Activated T-cell treated with anti-CD3 and anti-CD28 coated beads for 24 hours (primary cell): Measurements from ENCODE around the gene SMIM29.

Experiments
- DNase-seq: peaks from one replicate; pipeline ENCODE4 v3.0.0-alpha.2; 2020; ENCODE audit warnings: low read depth

Gene SMIM29

GRCh38 chr6:34240329-34241248 lies 8.2 kb downstream of the SMIM29 start:
- DNase-seq, result no peak

GRCh38 chr6:34239893-34240292 lies 8.9 kb downstream of the SMIM29 start:
- no peak for DNase-seq

DNA sequence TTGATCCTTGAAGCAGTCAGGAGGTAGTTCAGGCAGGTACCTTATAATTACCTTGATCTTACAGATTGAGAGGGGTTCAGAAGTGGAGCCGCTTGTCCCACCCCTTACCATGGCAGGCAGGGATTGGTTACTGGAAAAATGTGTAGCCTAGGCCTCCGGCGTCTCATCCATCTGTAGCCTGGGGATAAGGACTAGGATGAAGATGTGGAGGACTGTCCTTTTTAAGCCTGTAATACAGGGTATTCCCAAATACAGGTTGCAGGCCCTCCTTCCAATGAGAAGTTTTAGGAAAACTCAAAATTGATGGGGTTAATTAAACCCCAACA lies 9.3 kb downstream of the SMIM29 start:
- DNase-seq, result no peak

- DNase-seq, result no peak
Observed at GRCh38 chr6:34238585-34239499, 10.0 kb downstream of the SMIM29 start.

DNA sequence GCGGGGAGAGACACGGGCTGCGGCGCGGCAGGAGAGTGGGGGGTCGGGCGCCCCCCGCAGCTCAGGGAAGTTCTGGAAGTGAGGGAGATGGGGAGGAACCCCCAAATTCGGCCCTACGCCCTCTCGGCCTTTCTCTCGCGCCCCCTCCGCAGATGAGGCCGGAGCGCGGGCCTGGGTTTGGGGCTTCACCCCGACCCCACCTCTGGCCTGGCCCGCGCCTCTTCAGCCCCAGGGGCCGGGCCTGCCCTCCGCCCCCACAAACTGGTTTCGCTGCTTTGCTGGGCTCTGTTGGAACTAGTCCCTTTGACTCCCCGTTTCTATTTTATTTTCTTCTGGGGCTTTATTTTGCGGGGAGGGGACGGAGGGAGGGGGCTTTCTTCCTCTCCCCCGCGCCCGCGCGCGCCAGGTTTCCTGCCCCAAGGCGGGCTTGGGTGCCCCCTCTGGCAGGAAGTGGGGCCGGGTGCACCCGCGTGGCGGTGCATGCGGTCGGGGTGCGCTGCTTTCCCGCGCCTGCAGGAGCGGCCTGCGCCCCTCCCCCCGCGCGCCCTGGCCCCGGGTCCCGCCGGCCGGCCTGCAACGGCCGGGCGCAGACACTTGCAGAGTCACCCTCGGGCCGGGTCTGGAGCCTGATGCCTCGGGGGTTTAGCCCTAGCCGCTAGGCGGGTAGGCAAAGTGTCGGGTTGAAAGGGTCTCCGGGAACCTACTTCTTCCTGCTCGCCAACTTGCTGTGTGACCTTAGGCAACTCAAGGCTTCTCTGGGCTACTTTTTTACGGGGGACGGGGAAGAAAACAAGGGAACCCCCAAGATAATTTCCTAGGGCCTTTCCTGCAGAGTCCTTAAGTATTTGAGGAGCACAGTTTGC lies 10.9 kb downstream of the SMIM29 start:
- DNase-seq, result peak; percentile 72

- DNase-seq, result no peak
Observed at GRCh38 chr6:34237316-34237721, 11.5 kb downstream of the SMIM29 start.

GRCh38 chr6:34236443-34237315 lies 12.1 kb downstream of the SMIM29 start, which contains the start of gene HMGA1:
HMGA1 (plus strand) TSS chr6:34236873; CDS start chr6:34240781, 3,908 bp downstream.
- DNase-seq, result peak; percentile 86

- peak; percentile 42 for DNase-seq
Observed at GRCh38 chr6:34236131-34236442, 12.7 kb downstream of the SMIM29 start.

DNA sequence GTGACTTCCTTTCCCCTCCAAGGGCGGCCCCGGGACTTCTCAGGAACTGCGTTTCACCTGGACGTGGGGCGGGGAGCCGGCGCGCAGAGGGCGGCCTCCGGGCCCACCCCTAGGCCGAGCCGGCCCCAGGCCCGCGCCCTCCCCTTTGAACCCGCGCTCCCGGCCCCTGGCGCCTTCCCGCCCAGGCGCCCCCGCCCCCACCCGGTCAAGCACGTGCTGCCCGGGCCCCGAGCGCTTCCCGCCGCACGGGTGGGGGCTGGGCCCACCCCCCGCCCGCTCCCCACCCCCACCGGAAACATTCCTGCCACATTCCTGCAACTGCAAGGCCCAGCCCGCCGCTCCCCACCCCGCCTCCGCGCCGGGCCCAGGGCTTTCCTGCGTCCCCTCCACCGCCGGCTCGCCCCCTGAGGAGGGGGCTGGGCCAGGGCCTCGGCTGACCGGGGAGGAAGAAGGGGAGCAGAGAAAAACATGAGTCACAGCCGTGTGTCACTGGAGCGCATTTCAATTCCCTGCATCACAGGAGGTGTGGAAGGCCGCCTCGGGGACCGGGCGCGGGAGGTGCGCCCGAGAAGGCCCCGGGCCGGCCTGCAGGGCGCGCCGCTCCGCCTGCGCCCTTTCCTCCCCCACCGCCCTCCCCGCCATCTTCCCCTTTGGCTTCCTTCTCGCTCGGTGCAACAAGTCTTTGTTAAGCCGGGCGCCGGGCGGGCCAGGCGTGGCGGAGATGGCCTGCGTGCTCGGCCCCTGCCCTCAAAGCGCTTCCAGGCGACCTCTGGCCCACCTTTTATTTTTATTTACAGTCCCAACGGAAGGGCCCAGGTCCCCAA lies 13.3 kb downstream of the SMIM29 start:
- peak; percentile 59 for DNase-seq

- no peak for DNase-seq
Observed at GRCh38 chr6:34234667-34235306, 14.0 kb downstream of the SMIM29 start.

DNA sequence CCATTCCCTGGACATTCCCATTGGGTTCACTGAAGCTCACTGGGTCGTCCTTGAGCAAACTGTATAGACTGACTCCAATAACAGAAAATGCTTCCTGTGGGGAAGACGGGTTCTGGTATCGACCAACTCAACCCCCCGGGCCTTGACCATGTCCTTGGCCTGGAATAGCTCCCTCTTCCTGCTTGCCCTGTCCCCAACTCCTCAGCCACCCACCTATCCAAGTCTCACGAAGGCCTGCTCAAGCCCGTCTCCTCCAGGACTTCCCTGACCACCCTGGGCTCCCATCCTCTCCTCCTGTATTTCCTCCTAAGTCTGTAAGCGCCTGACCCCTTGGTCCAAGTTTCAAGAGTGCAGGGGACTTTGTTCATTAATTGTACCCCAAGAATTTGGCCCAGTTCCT lies 14.9 kb downstream of the SMIM29 start:
- DNase-seq, result no peak

- no peak for DNase-seq
Observed at GRCh38 chr6:34232901-34233300, 15.9 kb downstream of the SMIM29 start.

- no peak for DNase-seq
Observed at GRCh38 chr6:34231566-34232336, 17.1 kb downstream of the SMIM29 start.

DNA sequence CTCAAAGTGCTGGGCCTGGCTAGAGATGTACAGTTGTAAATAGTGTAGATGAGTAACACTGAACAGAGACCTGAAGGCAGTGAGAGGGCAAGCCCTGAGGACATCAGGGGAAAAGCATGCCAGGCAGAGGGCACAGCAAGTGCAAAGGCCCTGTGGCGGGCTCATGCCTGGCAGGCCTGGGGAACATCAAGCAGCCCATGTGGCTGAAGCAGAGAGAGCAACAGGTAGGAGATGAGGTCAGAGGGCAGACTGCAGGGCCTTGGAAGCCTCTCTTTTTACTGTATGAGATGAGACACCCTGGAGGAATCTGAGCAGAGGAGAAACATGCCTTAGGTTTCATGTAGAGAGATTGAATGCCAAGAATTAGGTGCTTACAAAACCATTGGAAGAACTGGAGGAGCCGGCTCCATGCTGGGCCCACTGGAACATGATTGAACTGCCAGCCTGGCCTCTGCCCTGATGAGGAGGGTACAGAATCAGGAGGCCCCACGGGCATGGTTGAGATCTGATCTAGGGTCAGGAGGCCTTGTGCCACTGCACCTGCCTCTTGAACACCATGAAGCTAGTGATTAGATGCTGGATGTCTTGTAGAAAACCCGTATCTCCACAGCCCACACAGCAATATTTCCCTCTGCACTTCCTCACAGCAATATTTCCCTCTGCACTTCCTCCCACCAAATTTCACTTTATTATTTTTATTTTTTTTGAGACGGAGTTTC lies 18.0 kb downstream of the SMIM29 start:
- DNase-seq, result no peak

GRCh38 chr6:34229877-34230276 lies 18.9 kb downstream of the SMIM29 start:
- no peak for DNase-seq

DNA sequence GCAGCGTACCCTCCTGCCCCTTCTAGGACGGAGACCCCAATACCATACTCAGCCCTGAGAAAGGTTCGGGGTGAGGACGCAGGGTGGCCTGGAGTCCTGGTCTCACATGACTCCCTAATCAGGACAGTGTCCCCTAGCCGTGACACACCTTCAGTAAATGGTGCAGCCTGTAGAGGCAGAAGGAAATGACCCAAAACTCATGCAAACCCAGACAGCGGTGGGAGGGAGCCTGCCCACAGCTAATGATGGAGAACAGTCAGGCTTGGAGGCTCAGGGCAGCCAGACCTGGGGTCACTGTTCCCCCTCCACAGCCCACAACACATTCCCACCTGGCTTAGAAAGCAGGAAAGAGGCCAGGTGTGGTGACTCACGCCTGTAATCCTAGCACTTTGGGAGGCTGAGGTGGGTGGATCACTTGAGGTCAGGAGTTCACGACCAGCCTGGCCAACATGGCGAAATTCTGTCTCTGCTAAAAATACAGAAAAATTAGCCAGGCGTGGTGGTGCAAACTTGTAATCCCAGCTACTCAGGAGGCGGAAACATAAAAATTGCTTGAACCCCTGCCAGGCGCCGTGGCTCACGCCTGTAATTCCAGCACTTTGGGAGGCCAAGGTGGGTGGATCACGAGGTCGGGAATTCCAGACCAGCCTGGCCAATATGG lies 20.9 kb downstream of the SMIM29 start:
- no peak for DNase-seq

GRCh38 chr6:34226731-34227586 lies 21.8 kb downstream of the SMIM29 start:
- DNase-seq, result no peak
